ENCODE measurements around the gene TMEM222. TPM values are rescaled to one million over a fixed set of nuclear protein-coding genes. Genes with fewer than 3 reads are reported as not detected.

Gene TMEM222
- polyA plus RNA-seq, 1 donor from 2014 or later, result 80.6 TPM

DNA sequence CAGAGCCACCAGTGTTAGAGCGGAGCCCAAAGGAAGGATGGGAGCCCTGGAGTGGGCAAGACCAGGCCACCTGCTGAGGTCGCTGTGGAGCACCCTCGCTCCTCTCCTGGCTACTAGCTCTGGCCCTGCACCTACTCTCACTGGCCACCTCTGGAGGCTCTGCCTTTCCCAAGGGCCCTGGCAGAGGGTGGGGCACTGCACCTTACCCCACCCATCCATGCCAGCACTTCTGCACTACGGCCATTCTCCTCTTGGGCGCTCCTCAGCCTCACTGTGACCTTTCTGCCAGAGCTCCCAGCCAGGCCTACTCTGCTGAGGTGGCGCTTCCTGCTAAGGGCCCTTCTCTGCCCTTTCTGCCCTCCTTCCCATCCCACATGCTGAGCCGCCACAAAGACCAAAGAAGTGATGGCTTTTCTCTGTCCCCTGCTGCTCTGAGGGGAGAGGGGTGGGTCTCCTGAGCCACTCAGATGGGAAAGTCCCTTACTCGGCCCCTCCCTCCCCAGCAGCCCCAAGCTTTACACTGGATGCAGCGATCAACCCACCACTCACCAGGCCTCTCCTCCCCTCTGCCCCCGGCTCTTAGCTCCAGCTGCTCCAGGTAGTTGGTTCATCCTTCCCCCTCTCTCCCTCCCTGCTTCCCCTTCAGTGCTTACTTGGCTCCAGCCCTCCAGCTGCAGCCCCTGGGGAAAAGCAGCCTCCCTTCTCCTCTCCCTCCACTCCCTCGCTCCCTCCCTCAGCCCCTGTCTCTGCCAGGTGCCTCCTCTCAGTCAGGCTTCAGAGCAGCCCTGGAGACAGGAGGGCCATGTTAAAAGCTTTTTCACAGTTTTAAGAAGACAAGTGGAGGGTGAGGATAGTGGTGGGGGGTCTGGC is 14.8 kb upstream of the TMEM222 start:
- Histone ChIP-seq H3K4me2 (ENCODE audit: low read length) (no peak overlapping the region), H4K20me1 (ENCODE audit: insufficient read depth) (no peaks in the 10 kb centered on the region), H3K9ac (ENCODE audit: low read length) (peak overlapping the region; percentile 11), H3K79me2 (replicated peaks; ENCODE audit: insufficient read depth, low read length) (no peaks in the 10 kb centered on the region), H3K9me3 (ENCODE audit: low read length) (no peaks in the 10 kb centered on the region), H3K4me3 (ENCODE audit: low read length) (peak overlapping the region; percentile 19), H2AFZ (ENCODE audit: low read depth, low read length) (no peak overlapping the region), H3K9me2 (ENCODE audit: insufficient read depth, low read length) (no peaks in the 10 kb centered on the region), H3K27me3 (ENCODE audit: insufficient read depth, low read depth, low read length) (no peaks in the 10 kb centered on the region), H3K36me3 (ENCODE audit: insufficient read depth, low read length) (no peaks in the 10 kb centered on the region), H3K27ac (ENCODE audit: low read length) (no peak overlapping the region), H3F3A (ENCODE audit: insufficient read depth, low read length, poor library complexity, severe bottlenecking) (no peaks in the 10 kb centered on the region)
- TF ChIP-seq EZH2 (IDR thresholded peaks at IDR 0.05; ENCODE audit: borderline replicate concordance, insufficient read depth, low read length, poor library complexity, severe bottlenecking) (no peak), SMC3 (conservative IDR thresholded peaks at IDR 0.05; ENCODE audit: poor library complexity) (no peak), RAD21 (conservative IDR thresholded peaks at IDR 0.05) (no peak), EP300 (conservative IDR thresholded peaks at IDR 0.05; ENCODE audit: poor library complexity, severe bottlenecking) (no peak)

- TF ChIP-seq SMC3 (conservative IDR thresholded peaks at IDR 0.05; ENCODE audit: poor library complexity) (no peak), EP300 (conservative IDR thresholded peaks at IDR 0.05; ENCODE audit: poor library complexity, severe bottlenecking) (no peak)
- TF ChIP-seq, protein P1, sequence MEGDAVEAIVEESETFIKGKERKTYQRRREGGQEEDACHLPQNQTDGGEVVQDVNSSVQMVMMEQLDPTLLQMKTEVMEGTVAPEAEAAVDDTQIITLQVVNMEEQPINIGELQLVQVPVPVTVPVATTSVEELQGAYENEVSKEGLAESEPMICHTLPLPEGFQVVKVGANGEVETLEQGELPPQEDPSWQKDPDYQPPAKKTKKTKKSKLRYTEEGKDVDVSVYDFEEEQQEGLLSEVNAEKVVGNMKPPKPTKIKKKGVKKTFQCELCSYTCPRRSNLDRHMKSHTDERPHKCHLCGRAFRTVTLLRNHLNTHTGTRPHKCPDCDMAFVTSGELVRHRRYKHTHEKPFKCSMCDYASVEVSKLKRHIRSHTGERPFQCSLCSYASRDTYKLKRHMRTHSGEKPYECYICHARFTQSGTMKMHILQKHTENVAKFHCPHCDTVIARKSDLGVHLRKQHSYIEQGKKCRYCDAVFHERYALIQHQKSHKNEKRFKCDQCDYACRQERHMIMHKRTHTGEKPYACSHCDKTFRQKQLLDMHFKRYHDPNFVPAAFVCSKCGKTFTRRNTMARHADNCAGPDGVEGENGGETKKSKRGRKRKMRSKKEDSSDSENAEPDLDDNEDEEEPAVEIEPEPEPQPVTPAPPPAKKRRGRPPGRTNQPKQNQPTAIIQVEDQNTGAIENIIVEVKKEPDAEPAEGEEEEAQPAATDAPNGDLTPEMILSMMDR (IDR thresholded peaks at IDR 0.05; ENCODE audit: poor library complexity, severe bottlenecking), result no peak
- Histone ChIP-seq H3K27ac (ENCODE audit: low read length) (no peak overlapping the region), H4K20me1 (ENCODE audit: insufficient read depth) (no peaks in the 10 kb centered on the region), H3F3A (ENCODE audit: insufficient read depth, low read length, poor library complexity, severe bottlenecking) (no peaks in the 10 kb centered on the region), H2AFZ (ENCODE audit: low read depth, low read length) (no peak overlapping the region), H3K79me2 (replicated peaks; ENCODE audit: insufficient read depth, low read length) (no peaks in the 10 kb centered on the region), H3K4me2 (ENCODE audit: low read length) (no peak overlapping the region), H3K9ac (ENCODE audit: low read length) (peak overlapping the region; percentile 11), H3K9me2 (ENCODE audit: insufficient read depth, low read length) (no peaks in the 10 kb centered on the region), H3K9me3 (ENCODE audit: low read length) (no peaks in the 10 kb centered on the region), H3K36me3 (ENCODE audit: insufficient read depth, low read length) (no peaks in the 10 kb centered on the region), H3K4me3 (ENCODE audit: low read length) (no peak overlapping the region), H3K27me3 (ENCODE audit: insufficient read depth, low read depth, low read length) (no peaks in the 10 kb centered on the region)
Observed at GRCh38 chr1:27307874-27308598, 13.9 kb upstream of the TMEM222 start.

DNA sequence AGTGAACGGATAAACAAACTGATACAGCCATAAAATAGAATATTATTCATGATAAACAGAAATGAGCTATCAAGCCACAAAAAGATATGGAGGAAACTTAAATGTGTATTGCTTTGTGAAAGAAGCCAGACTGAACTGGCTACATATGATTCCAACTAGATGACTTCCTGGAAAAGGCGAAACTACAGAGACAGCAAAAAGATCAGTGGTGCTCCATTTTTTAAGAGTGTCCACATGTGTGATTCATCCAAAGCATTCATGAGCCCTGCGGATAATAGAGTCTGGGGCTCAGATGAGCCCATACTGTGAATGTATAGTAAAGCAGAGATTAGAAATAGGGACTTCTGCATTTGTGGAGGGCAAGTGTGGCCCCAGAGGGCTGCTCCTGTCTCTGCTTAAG is 7.8 kb upstream of the TMEM222 start:
- Histone ChIP-seq H3K9ac (ENCODE audit: low read length) (no peak overlapping the region), H3K4me2 (ENCODE audit: low read length) (no peak overlapping the region), H3K4me3 (ENCODE audit: low read length) (no peak overlapping the region), H3K36me3 (ENCODE audit: insufficient read depth, low read length) (no peaks in the 10 kb centered on the region), H4K20me1 (ENCODE audit: insufficient read depth) (no peaks in the 10 kb centered on the region), H2AFZ (ENCODE audit: low read depth, low read length) (no peak overlapping the region), H3K27me3 (ENCODE audit: insufficient read depth, low read depth, low read length) (no peaks in the 10 kb centered on the region), H3K9me2 (ENCODE audit: insufficient read depth, low read length) (no peaks in the 10 kb centered on the region), H3F3A (ENCODE audit: insufficient read depth, low read length, poor library complexity, severe bottlenecking) (no peaks in the 10 kb centered on the region), H3K27ac (ENCODE audit: low read length) (no peak overlapping the region), H3K9me3 (ENCODE audit: low read length) (no peaks in the 10 kb centered on the region), H3K79me2 (replicated peaks; ENCODE audit: insufficient read depth, low read length) (no peaks in the 10 kb centered on the region)
- TF ChIP-seq REST (IDR thresholded peaks at IDR 0.05; ENCODE audit: borderline replicate concordance), result no peak
- no peak for TF ChIP-seq EZH2 (IDR thresholded peaks at IDR 0.05; ENCODE audit: borderline replicate concordance, insufficient read depth, low read length, poor library complexity, severe bottlenecking)
- no peak for TF ChIP-seq POLR2AphosphoS5 (IDR thresholded peaks at IDR 0.05)
- no peak for TF ChIP-seq EP300 (conservative IDR thresholded peaks at IDR 0.05; ENCODE audit: poor library complexity, severe bottlenecking)
- TF ChIP-seq MXI1 (conservative IDR thresholded peaks at IDR 0.05; ENCODE audit: poor library complexity, severe bottlenecking), result no peak
- no peak for TF ChIP-seq RAD21 (conservative IDR thresholded peaks at IDR 0.05)
